H1 (cell line): ENCODE data around the gene OR1N1. TPM values are rescaled to one million over a fixed set of nuclear protein-coding genes. Genes with fewer than 3 reads are reported as not detected.

Source experiments
- CTCF ChIA-PET: fragments of 300-600 bp; sonication (Branson Sonifier 250); formaldehyde crosslinking; loops from one replicate; lab custom pipeline; 2021; ENCODE audit not compliant: partially characterized antibody; lab: Charles Lee
- POLR2A ChIA-PET: fragments of 300-600 bp; sonication (Branson Sonifier 250); formaldehyde crosslinking; loops from one replicate; lab custom pipeline; 2021; ENCODE audit warnings: inconsistent platforms; ENCODE audit not compliant: partially characterized antibody; lab: Charles Lee
- DNase-seq, 2 experiments: peaks; one replicate each; pipeline versions ENCODE4 v3.0.0 to v3.0.0-alpha.2; 2010 to 2022; ENCODE audit warnings: low spot score in 2 of 2, low read depth in 1 of 2, mixed read lengths in 1 of 2
- FAIRE-seq: peaks from 2 replicates; lab custom pipeline; 2011; peaks lifted over from hg19 to GRCh38; lab: Jason Lieb, UNC
- H2AFZ ChIP-seq: 2 replicates; pipeline ENCODE4 v1.8.1; 2012; ENCODE audit warnings: low read length, inconsistent platforms
- H2AK5ac ChIP-seq: 2 replicates; pipeline ENCODE4 v1.6.1; 2013; ENCODE audit warnings: low read depth, low read length
- H2BK120ac ChIP-seq: replicated peaks from 2 replicates; pipeline ENCODE3; 2013; ENCODE audit warnings: low read depth, low read length, inconsistent platforms
- H2BK12ac ChIP-seq: 2 replicates; pipeline ENCODE4 v1.6.1; 2013; ENCODE audit warnings: low read depth, low read length
- H2BK15ac ChIP-seq: 2 replicates; pipeline ENCODE4 v1.6.1; 2013; ENCODE audit warnings: low read length
- H2BK20ac ChIP-seq: 2 replicates; pipeline ENCODE4 v1.6.1; 2013; ENCODE audit warnings: low read length
- H2BK5ac ChIP-seq: 2 replicates; pipeline ENCODE4 v1.6.1; 2013; ENCODE audit warnings: low read depth, low read length
- H3K14ac ChIP-seq: 2 replicates; pipeline ENCODE4 v1.6.1; 2013; ENCODE audit warnings: inconsistent platforms; ENCODE audit not compliant: insufficient read length
- H3K18ac ChIP-seq: 2 replicates; pipeline ENCODE4 v1.6.1; 2013; ENCODE audit warnings: low read length; ENCODE audit errors: extremely low read depth
- H3K23ac ChIP-seq: 2 replicates; pipeline ENCODE4 v1.6.1; 2013; ENCODE audit warnings: inconsistent platforms; ENCODE audit not compliant: insufficient read length
- H3K23me2 ChIP-seq: 2 replicates; pipeline ENCODE4 v1.6.1; 2013; ENCODE audit warnings: low read depth, low read length
- H3K27ac ChIP-seq: 2 replicates; pipeline ENCODE4 v1.6.1; 2011; ENCODE audit warnings: low read depth, low read length, inconsistent platforms
- H3K27me3 ChIP-seq, 4 experiments: replicated peaks in 1 of 4; 1 replicate in 1 of 4; 2 replicates in 3 of 4; pipeline versions ENCODE4 v1.6.1 to v1.8.1; 2011 to 2013; ENCODE audit warnings: low read length in 3 of 4, mild to moderate bottlenecking in 3 of 4, inconsistent platforms in 2 of 4, mixed read lengths in 2 of 4, moderate library complexity in 1 of 4; ENCODE audit not compliant: control insufficient read depth in 3 of 4, insufficient read depth in 3 of 4; ENCODE audit errors: extremely low read depth in 1 of 4
- H3K36me3 ChIP-seq, 4 experiments: 2 replicates each; pipeline versions ENCODE4 v1.6.1 to v1.8.1; 2011 to 2013; ENCODE audit warnings: mild to moderate bottlenecking in 4 of 4, low read length in 3 of 4, moderate library complexity in 2 of 4, control low read depth in 1 of 4, inconsistent platforms in 1 of 4; ENCODE audit not compliant: insufficient read depth in 4 of 4, control insufficient read depth in 2 of 4
- H3K4ac ChIP-seq: replicated peaks from 2 replicates; pipeline ENCODE3; 2013; ENCODE audit warnings: low read length, low read depth, mixed read lengths, inconsistent platforms; ENCODE audit not compliant: insufficient read length
- H3K4me1 ChIP-seq, 4 experiments: replicated peaks in 1 of 4; 1 replicate in 1 of 4; 2 replicates in 3 of 4; pipeline versions ENCODE4 v1.6.1 to v1.8.1; 2011 to 2013; ENCODE audit warnings: low read length in 3 of 4, inconsistent platforms in 2 of 4, mixed read lengths in 1 of 4; ENCODE audit not compliant: insufficient read depth in 4 of 4, control insufficient read depth in 3 of 4
- H3K4me2 ChIP-seq, 2 experiments: 2 replicates each; pipeline versions ENCODE4 v1.6.1 to v1.8.1; 2011 to 2013; ENCODE audit warnings: low read depth in 2 of 2, low read length in 2 of 2, control low read depth in 1 of 2, inconsistent platforms in 1 of 2, mild to moderate bottlenecking in 1 of 2; ENCODE audit not compliant: insufficient read depth in 1 of 2
- H3K4me3 ChIP-seq, 4 experiments: fragments of 200-600, 300-600 bp in 1 of 4; sonication (generic), shearing (Covaris generic), sonication (Bioruptor Twin) in 1 of 4; 2 replicates each; pipeline versions ENCODE4 v1.5.1 to v1.8.1; 2011 to 2016; ENCODE audit warnings: low read length in 4 of 4, low read depth in 3 of 4, control low read depth in 2 of 4, inconsistent platforms in 2 of 4, mild to moderate bottlenecking in 2 of 4, mixed read lengths in 1 of 4, moderate library complexity in 1 of 4; ENCODE audit not compliant: insufficient read depth in 2 of 4; ENCODE audit errors: extremely low read depth in 1 of 4
- H3K56ac ChIP-seq: replicated peaks from 2 replicates; pipeline ENCODE3; 2013; ENCODE audit warnings: low read depth, mild to moderate bottlenecking, mixed read lengths, low read length, inconsistent platforms; ENCODE audit not compliant: insufficient read length
- H3K79me1 ChIP-seq: 2 replicates; pipeline ENCODE4 v1.6.1; 2013; ENCODE audit warnings: low read depth, low read length, control low read depth
- H3K79me2 ChIP-seq, 2 experiments: 2 replicates each; pipeline versions ENCODE4 v1.6.1 to v1.8.1; 2012 to 2013; ENCODE audit warnings: low read length in 2 of 2, mild to moderate bottlenecking in 2 of 2, inconsistent platforms in 1 of 2; ENCODE audit not compliant: insufficient read depth in 2 of 2, control insufficient read depth in 1 of 2
- H3K9ac ChIP-seq, 4 experiments: replicated peaks in 1 of 4; 1 replicate in 1 of 4; 2 replicates in 3 of 4; pipeline versions ENCODE4 v1.6.1 to v1.8.1; 2011 to 2013; ENCODE audit warnings: low read depth in 3 of 4, low read length in 3 of 4, control low read depth in 2 of 4, mild to moderate bottlenecking in 2 of 4, moderate library complexity in 2 of 4, inconsistent platforms in 1 of 4; ENCODE audit errors: extremely low read depth in 1 of 4
- H3K9me3 ChIP-seq, 2 experiments: 2 replicates each; pipeline versions ENCODE4 v1.6.1 to v1.8.1; 2012 to 2013; ENCODE audit warnings: mild to moderate bottlenecking in 2 of 2, moderate library complexity in 2 of 2, control low read depth in 1 of 2, inconsistent platforms in 1 of 2, low read depth in 1 of 2, low read length in 1 of 2, mixed read lengths in 1 of 2; ENCODE audit not compliant: insufficient read depth in 2 of 2
- H4K20me1 ChIP-seq, 2 experiments: replicated peaks in 1 of 2; 2 replicates each; pipeline versions ENCODE3 to v1.8.1; 2011 to 2013; ENCODE audit warnings: inconsistent platforms in 2 of 2, low read length in 2 of 2, mild to moderate bottlenecking in 1 of 2; ENCODE audit not compliant: insufficient read depth in 2 of 2, control insufficient read depth in 1 of 2
- H4K5ac ChIP-seq: 2 replicates; pipeline ENCODE4 v1.6.1; 2013; ENCODE audit warnings: low read length, low read depth, mixed read lengths, inconsistent platforms; ENCODE audit not compliant: insufficient read length
- H4K8ac ChIP-seq: 2 replicates; pipeline ENCODE4 v1.8.0; 2013; ENCODE audit warnings: mild to moderate bottlenecking, moderate library complexity, low read length, inconsistent platforms; ENCODE audit not compliant: insufficient read depth; ENCODE audit errors: extremely low read depth
- H4K91ac ChIP-seq: replicated peaks from 2 replicates; pipeline ENCODE3; 2013; ENCODE audit warnings: low read length, mixed read lengths, inconsistent platforms; ENCODE audit not compliant: insufficient read length
- ATF3 ChIP-seq: IDR thresholded peaks from 2 replicates; pipeline ENCODE4 v1.6.1; 2011; ENCODE audit warnings: low read depth, mild to moderate bottlenecking, low read length; ENCODE audit not compliant: insufficient read depth
- BCL11A ChIP-seq, 2 experiments: IDR thresholded peaks; one replicate each; pipeline ENCODE4 v1.6.1; 2011; ENCODE audit warnings: low read depth in 2 of 2, low read length in 2 of 2, mild to moderate bottlenecking in 2 of 2
- CHD2 ChIP-seq: IDR thresholded peaks from 2 replicates; pipeline ENCODE4 v1.6.1; 2012; ENCODE audit warnings: low read length, improper control_type of control experiment
- FOSL1 ChIP-seq: IDR thresholded peaks from 2 replicates; pipeline ENCODE4 v1.6.1; 2011; ENCODE audit warnings: mild to moderate bottlenecking, low read depth, low read length, moderate library complexity; ENCODE audit not compliant: insufficient read depth
- GABPA ChIP-seq: IDR thresholded peaks from 2 replicates; pipeline ENCODE4 v1.6.1; 2011; ENCODE audit warnings: mild to moderate bottlenecking, low read length, moderate library complexity, borderline replicate concordance; ENCODE audit not compliant: insufficient read depth
- HDAC6 ChIP-seq: IDR thresholded peaks from one replicate; pipeline ENCODE4 v1.7.1; 2012; ENCODE audit warnings: low read depth, mild to moderate bottlenecking, inconsistent platforms, low read length, moderate library complexity
- NANOG ChIP-seq: IDR thresholded peaks from 2 replicates; pipeline ENCODE4 v1.6.1; 2011; ENCODE audit warnings: low read length, low read depth, mild to moderate bottlenecking, inconsistent platforms; ENCODE audit not compliant: insufficient read depth, poor library complexity, severe bottlenecking
- NRF1 ChIP-seq: IDR thresholded peaks from 2 replicates; pipeline ENCODE4 v1.6.1; 2011; ENCODE audit warnings: mild to moderate bottlenecking, low read depth, low read length, improper control_type of control experiment
- POLR2AphosphoS5 ChIP-seq: IDR thresholded peaks from 2 replicates; pipeline ENCODE4 v1.6.1; 2011; ENCODE audit warnings: low read depth, low read length
- RNF2 ChIP-seq: fragments of 200-900, 300-1000 bp; sonication (generic); IDR thresholded peaks from 2 replicates; pipeline ENCODE4 v1.7.1; 2016; ENCODE audit warnings: borderline replicate concordance, low read depth, mild to moderate bottlenecking, antibody characterized with exemption, low read length; ENCODE audit not compliant: poor library complexity, severe bottlenecking; ENCODE audit errors: missing control alignments
- SP4 ChIP-seq: IDR thresholded peaks from 2 replicates; pipeline ENCODE4 v1.6.1; 2012; ENCODE audit warnings: low read length, inconsistent platforms
- TBP ChIP-seq: IDR thresholded peaks from 2 replicates; pipeline ENCODE4 v1.6.1; 2011; ENCODE audit warnings: low read depth, low read length, improper control_type of control experiment
- USF2 ChIP-seq: IDR thresholded peaks from 2 replicates; pipeline ENCODE4 v1.6.1; 2011; ENCODE audit warnings: low read length, improper control_type of control experiment
- WGBS, 2 experiments: shearing (Covaris generic) in 1 of 2; methylation state at CpG; one replicate each; pipeline versions ENCODE4 v1.1.6 to v1.1.7; 2013 to 2015; ENCODE audit warnings: low lambda C conversion rate in 2 of 2, mixed read lengths in 2 of 2, inconsistent platforms in 1 of 2, low coverage in 1 of 2, missing lambda C conversion rate in 1 of 2; ENCODE audit not compliant: insufficient replicate concordance in 2 of 2, insufficient coverage in 1 of 2, insufficient read length in 1 of 2; ENCODE audit errors: extremely low coverage in 1 of 2, missing lambda C conversion rate in 1 of 2; 5-methylcytosine and 5-hydroxymethylcytosine counted together
- polyA plus RNA-seq, 7 experiments: library from polyadenylated mRNA; depleted of rRNA in 3 of 7; stranded (reverse) in 5 of 7; unstranded in 2 of 7; fragments of >200 nt in 5 of 7; fragments of 200-250 nt in 2 of 7; gene quantifications; 1 replicate in 5 of 7; 2 replicates in 1 of 7; 4 replicates in 1 of 7; pipeline versions ENCODE4 v1.2.1 to v1.2.3, GENCODE V29; 2011 to 2013; ENCODE audit warnings: missing spikeins in 2 of 7, mixed read lengths in 2 of 7
- total RNA-seq: library from RNA; stranded (reverse); fragmentation: NEBNext Ultra II Directional; extraction: Animal tissue kit (Norgen Biotek cat#: 25700); gene quantifications from 2 replicates; pipeline ENCODE4 v1.2.1, GENCODE V29; 2021

OR1N1 gene
- total and polyA plus RNA-seq, 2 of the 8 experiments (the other 6 are each of a cell fraction or from before 2014, with no cell fraction given) = not detected

- Histone ChIP-seq H3K79me2 (no peaks in the 10 kb centered on the region), H3K4ac (no peak overlapping the region), H2BK120ac (no peak overlapping the region), H3K27ac (no peak overlapping the region), H3K9me3 (peaks cover 42 to 58% of the 10 kb centered on the region in 2 experiments), H2AK5ac (no peak overlapping the region), H3K36me3 (no peaks in the 10 kb centered on the region; a peak in 1 of 8 replicates), H4K20me1 (no peaks in the 10 kb centered on the region), H3K18ac (no peak overlapping the region), H2BK15ac (no peak overlapping the region), H3K4me3 (no peak overlapping the region), H3K23ac (no peak overlapping the region), H3K14ac (no peak overlapping the region), H2BK20ac (no peak overlapping the region), H2AFZ (no peak overlapping the region), H2BK5ac (no peak overlapping the region), H2BK12ac (no peak overlapping the region), H3K79me1 (no peaks in the 10 kb centered on the region), H3K9ac (no peak overlapping the region), H3K4me1 (no peaks in the 10 kb centered on the region), H4K91ac (no peak overlapping the region), H4K5ac (no peak overlapping the region), H3K27me3 (no peaks in the 10 kb centered on the region), H3K4me2 (no peak overlapping the region), H3K23me2 (no peaks in the 10 kb centered on the region), H3K56ac (no peak overlapping the region), H4K8ac (no peak overlapping the region)
- FAIRE-seq = no peak
- WGBS, 2 experiments = 90% methylated on average over 8 of the region's 8 CpGs; no CpG with 5 or more reads in 1 of the 2 experiments
- no peak for DNase-seq
- CTCF ChIA-PET = no interaction called here
- POLR2A ChIA-PET = no interaction called here
- TF ChIP-seq HDAC6 (no peak), RNF2 (no peak), GABPA (no peak), USF2 (no peak), CHD2 (no peak), FOSL1 (no peak), ATF3 (no peak), POLR2AphosphoS5 (no peak), SP4 (no peak), BCL11A (IDR thresholded peaks at IDR 0.05; ENCODE audit: low read depth in 2 of 2, low read length in 2 of 2) (no peak), TBP (no peak), NRF1 (no peak), NANOG (no peak)
Measured at GRCh38 chr9:122546196-122546595, 19.1 kb upstream of the OR1N1 start.
